HEK293 (cell line): ENCODE data around the gene TCEAL1.

Experiments used
- CTCF ChIA-PET: fragments of 350-600 bp; formaldehyde crosslinking; extraction: SDS; loops from one replicate; lab custom pipeline; 2021; ENCODE audit warnings: antibody characterized with exemption; lab: Yijun Ruan, JAX
- POLR2A ChIA-PET: fragments of 300-600 bp; formaldehyde crosslinking; extraction: SDS; loops from one replicate; lab custom pipeline; 2020; ENCODE audit warnings: antibody characterized with exemption, inconsistent platforms; lab: Yijun Ruan, JAX
- H3K27ac ChIP-seq: fragments of 200-500 bp; sonication (Bioruptor generic); 2 replicates; pipeline ENCODE4 v1.5.1; 2014; ENCODE audit warnings: low read depth, low read length, control low read depth, inconsistent platforms; ENCODE audit errors: extremely low read depth
- H3K36me3 ChIP-seq, 2 experiments: fragments of 200-500 bp in 1 of 2; sonication (Bioruptor generic) in 1 of 2; 1 replicate in 1 of 2; 2 replicates in 1 of 2; pipeline ENCODE4 v1.5.1; 2014 to 2017; ENCODE audit warnings: inconsistent platforms in 2 of 2, low read length in 2 of 2; ENCODE audit not compliant: control insufficient read depth in 2 of 2, insufficient read depth in 1 of 2
- H3K4me1 ChIP-seq: fragments of 200-500 bp; sonication (Bioruptor generic); 2 replicates; pipeline ENCODE4 v1.5.1; 2014; ENCODE audit warnings: mild to moderate bottlenecking, low read length, inconsistent platforms; ENCODE audit not compliant: control insufficient read depth, insufficient read depth
- H3K4me3 ChIP-seq: 2 replicates; pipeline ENCODE4 v1.5.1; 2011; ENCODE audit warnings: low read depth, mild to moderate bottlenecking, control low read depth, low read length, moderate library complexity
- H3K9me3 ChIP-seq: fragments of 200-500 bp; sonication (Bioruptor generic); 2 replicates; pipeline ENCODE4 v1.5.1; 2014; ENCODE audit warnings: low read depth, low read length, inconsistent platforms; ENCODE audit not compliant: control insufficient read depth, insufficient read depth
- GLI2 ChIP-seq: fragments of 450-650 bp; formaldehyde crosslinking; IDR thresholded peaks from 2 replicates; pipeline ENCODE4; 2017; ENCODE audit warnings: missing biosample characterization, missing genetic modification characterization, low read depth, borderline replicate concordance
- GLIS2 ChIP-seq: fragments of 450-650 bp; formaldehyde crosslinking; IDR thresholded peaks from 2 replicates; pipeline ENCODE4 v1.5.1; 2016; ENCODE audit warnings: missing biosample characterization, missing genetic modification characterization
- KLF1 ChIP-seq: fragments of 450-650 bp; formaldehyde crosslinking; IDR thresholded peaks from 2 replicates; pipeline ENCODE4 v1.5.1; 2016; ENCODE audit warnings: missing biosample characterization, missing genetic modification characterization
- PATZ1 ChIP-seq: fragments of 450-650 bp; formaldehyde crosslinking; IDR thresholded peaks from 2 replicates; pipeline ENCODE4 v1.5.1; 2016; ENCODE audit warnings: missing biosample characterization, missing genetic modification characterization
- PBX3 ChIP-seq: sonication (generic); formaldehyde crosslinking; IDR thresholded peaks from 2 replicates; pipeline ENCODE4 v1.8.1; 2022; ENCODE audit warnings: mild to moderate bottlenecking, moderate library complexity, missing genetic modification reagents
- SP3 ChIP-seq: fragments of 450-650 bp; formaldehyde crosslinking; IDR thresholded peaks from 2 replicates; pipeline ENCODE4 v1.5.1; 2016; ENCODE audit warnings: missing biosample characterization, missing genetic modification characterization
- YY1 ChIP-seq: fragments of 450-650 bp; formaldehyde crosslinking; IDR thresholded peaks from 2 replicates; pipeline ENCODE4 v1.5.1; 2018; ENCODE audit warnings: missing biosample characterization, missing genetic modification characterization
- ZBTB8A ChIP-seq: fragments of 450-650 bp; formaldehyde crosslinking; IDR thresholded peaks from 2 replicates; pipeline ENCODE4 v1.5.1; 2016; ENCODE audit warnings: missing biosample characterization, missing genetic modification characterization
- ZEB2 ChIP-seq: fragments of 450-650 bp; formaldehyde crosslinking; IDR thresholded peaks from 2 replicates; pipeline ENCODE4 v1.5.1; 2016; ENCODE audit warnings: missing biosample characterization, missing genetic modification characterization
- ZFHX2 ChIP-seq: fragments of 450-650 bp; formaldehyde crosslinking; conservative IDR thresholded peaks from 2 replicates; pipeline ENCODE4 v1.5.1; 2016; ENCODE audit warnings: missing biosample characterization, missing genetic modification characterization
- ZFP41 ChIP-seq: fragments of 450-650 bp; formaldehyde crosslinking; IDR thresholded peaks from 2 replicates; pipeline ENCODE4 v1.5.1; 2016; ENCODE audit warnings: missing biosample characterization, missing genetic modification characterization, borderline replicate concordance
- ZNF248 ChIP-seq: fragments of 450-650 bp; formaldehyde crosslinking; IDR thresholded peaks from 2 replicates; pipeline ENCODE4 v1.5.1; 2017; ENCODE audit warnings: missing biosample characterization, missing genetic modification characterization
- ZNF335 ChIP-seq: fragments of 450-650 bp; formaldehyde crosslinking; conservative IDR thresholded peaks from 2 replicates; pipeline ENCODE4 v1.5.1; 2016; ENCODE audit warnings: missing biosample characterization, missing genetic modification characterization
- ZNF521 ChIP-seq: fragments of 450-650 bp; formaldehyde crosslinking; IDR thresholded peaks from 2 replicates; pipeline ENCODE4 v1.5.1; 2017; ENCODE audit warnings: missing biosample characterization, mild to moderate bottlenecking, missing genetic modification characterization
- ZNF645 ChIP-seq: fragments of 450-650 bp; formaldehyde crosslinking; IDR thresholded peaks from 2 replicates; pipeline ENCODE4; 2016; ENCODE audit warnings: missing biosample characterization, missing genetic modification characterization
- ZNF692 ChIP-seq: fragments of 450-650 bp; formaldehyde crosslinking; IDR thresholded peaks from 2 replicates; pipeline ENCODE4 v1.5.1; 2016; ENCODE audit warnings: missing biosample characterization, missing genetic modification characterization

Gene TCEAL1

GRCh38 chrX:103607364-103608305, 21.1 kb upstream of the TCEAL1 start, which contains the start of gene TCEAL3 (continued):
- TF ChIP-seq ZNF335 (tag by site-specific recombination) (peak; percentile 74), ZNF692 (0 out of 2 replicates have a peak, but pooled peaks have one; percentile 38), ZEB2 (tag by site-specific recombination) (0 out of 2 replicates have a peak, but pooled peaks have one; percentile 20), SP3 (peak; percentile 60), KLF1 (tag by site-specific recombination) (peak; percentile 42; the same call in 1 of the 2 replicates), ZFP41 (tag by site-specific recombination) (no peak), ZNF645 (no peak), ZBTB8A (peak; percentile 60), ZFHX2 (tag by site-specific recombination) (peak; percentile 81), ZNF521 (no peak), GLIS2 (tag by site-specific recombination) (peak; percentile 84), ZNF248 (tag by site-specific recombination) (no peak)

- H3K36me3 ChIP-seq, result peaks cover 0 to 16% of the 10 kb centered on the region in 2 experiments; a peak in 1 of 3 replicates
- H3K4me3 ChIP-seq, result peak overlapping the region; percentile 62
- POLR2A ChIA-PET, result no interaction called here
- H3K4me1 ChIP-seq, result no peaks in the 10 kb centered on the region
- CTCF ChIA-PET, result interaction anchor here (0.6 kb wide), 1 partner anchor 22 kb away, joined by 3 read pairs; no protein-coding TSS in a partner anchor
- no peak for TF ChIP-seq PBX3 (CRISPR knock-in tag)
- TF ChIP-seq GLI2 (tag by site-specific recombination), result no peak
- TF ChIP-seq PATZ1, result no peak
- TF ChIP-seq YY1 (tag by site-specific recombination), result 0 out of 2 replicates have a peak, but pooled peaks have one; percentile 28
- H3K9me3 ChIP-seq, result no peaks in the 10 kb centered on the region
- H3K27ac ChIP-seq, result no peak overlapping the region; the same call in 1 of the 2 replicates
Measured at GRCh38 chrX:103608306-103608963, 20.3 kb upstream of the TCEAL1 start.
